Thoracic aorta (tissue), 2 donors: ENCODE measurements around the gene MIP. TPM values are rescaled to one million over a fixed set of nuclear protein-coding genes. Genes with fewer than 3 reads are reported as not detected.
"Not testable (repeated sequence)": the region's sequence is repeated elsewhere in the genome, so short reads cannot be mapped to it uniquely, and the experiment has no call there.

Source experiments
- ATAC-seq: fragments of 150-250 bp; one replicate; pipeline ENCODE4 v1.8.0; 2017; ENCODE audit warnings: low read depth; ENCODE audit not compliant: insufficient number of reproducible peaks, low FRiP score
- DNase-seq: peaks from one replicate; pipeline ENCODE4 v3.0.0-alpha.2; 2020; ENCODE audit warnings: low spot score
- H3K27ac ChIP-seq, 2 donors: fragments of 200-600 bp; sonication (generic); 1 replicate in 1 of 2; 2 replicates in 1 of 2; pipeline ENCODE4 v1.5.1; 2016; ENCODE audit warnings: mild to moderate bottlenecking in 2 of 2, moderate library complexity in 2 of 2
- H3K27me3 ChIP-seq: fragments of 200-600 bp; sonication (generic); replicated peaks from 2 replicates; pipeline ENCODE4 v1.6.0; 2016; ENCODE audit warnings: mild to moderate bottlenecking; ENCODE audit not compliant: insufficient read depth
- H3K36me3 ChIP-seq: fragments of 200-600 bp; sonication (generic); one replicate; pipeline ENCODE4 v1.5.1; 2016
- H3K4me1 ChIP-seq, 2 donors: fragments of 200-600 bp; sonication (generic); 1 replicate in 1 of 2; 2 replicates in 1 of 2; pipeline versions ENCODE4 v1.5.1 to v1.6.0; 2016; ENCODE audit warnings: low read depth in 2 of 2, mild to moderate bottlenecking in 1 of 2; ENCODE audit not compliant: control insufficient read depth in 1 of 2
- H3K4me3 ChIP-seq: fragments of 200-600 bp; sonication (generic); 2 replicates; pipeline ENCODE4 v1.5.1; 2016; ENCODE audit warnings: mild to moderate bottlenecking
- H3K9me3 ChIP-seq: fragments of 200-600 bp; sonication (generic); 2 replicates; pipeline ENCODE4 v1.5.1; 2016
- CTCF ChIP-seq: fragments of 200-600 bp; sonication (generic); IDR thresholded peaks from one replicate; pipeline ENCODE4 v1.5.1; 2019; ENCODE audit warnings: antibody characterized with exemption
- total RNA-seq, 2 donors: library from RNA; depleted of rRNA; stranded (reverse); fragments of >200 nt; gene quantifications; one replicate each; pipeline versions ENCODE4 v1.1.0 to v1.2.3, GENCODE V29; 2016

MIP gene
- total RNA-seq, 2 donors from 2014 or later, result not detected

- H3K9me3 ChIP-seq, result no peaks in the 10 kb centered on the region
- TF ChIP-seq CTCF, result no peak
- ATAC-seq, result no peak
- no peaks in the 10 kb centered on the region for H3K27me3 ChIP-seq
- no peaks in the 10 kb centered on the region for H3K4me1 ChIP-seq
- DNase-seq, result no peak
- H3K4me3 ChIP-seq, result no peak overlapping the region
- H3K36me3 ChIP-seq, result no peaks in the 10 kb centered on the region
- no peak overlapping the region for H3K27ac ChIP-seq
These were observed 3.4 kb upstream of the MIP start for GRCh38 chr12:56457817-56458216.

- H3K4me1 ChIP-seq, result peaks cover 4 to 8% of the 10 kb centered on the region in 2 donors
- H3K9me3 ChIP-seq, result no peaks in the 10 kb centered on the region
- DNase-seq (no peak), ATAC-seq (no peak)
- no peak overlapping the region for H3K4me3 ChIP-seq
- no peak overlapping the region for H3K27ac ChIP-seq
- TF ChIP-seq CTCF, result no peak
- no peaks in the 10 kb centered on the region for H3K36me3 ChIP-seq
- no peaks in the 10 kb centered on the region for H3K27me3 ChIP-seq
These were observed 3.3 kb downstream of the MIP start for GRCh38 chr12:56451147-56451546.

GRCh38 chr12:56450241-56450640 lies 4.2 kb downstream of the MIP start:
- Histone ChIP-seq H3K36me3 (no peaks in the 10 kb centered on the region), H3K4me3 (no peak overlapping the region), H3K9me3 (no peaks in the 10 kb centered on the region), H3K27me3 (no peaks in the 10 kb centered on the region), H3K4me1 (peaks cover 4 to 8% of the 10 kb centered on the region in 2 donors), H3K27ac (peak overlapping the region in 1 of 2 donors; percentile 82)
- TF ChIP-seq CTCF, result no peak
- no peak for DNase-seq
- no peak for ATAC-seq

- no peaks in the 10 kb centered on the region for H3K27me3 ChIP-seq
- peak overlapping the region; percentile 72 to 82 for H3K27ac ChIP-seq
- DNase-seq (no peak), ATAC-seq (no peak)
- no peaks in the 10 kb centered on the region for H3K9me3 ChIP-seq
- peaks cover 4 to 8% of the 10 kb centered on the region in 2 donors for H3K4me1 ChIP-seq
- TF ChIP-seq CTCF, result no peak
- H3K36me3 ChIP-seq, result no peaks in the 10 kb centered on the region
- peak overlapping the region; percentile 93 for H3K4me3 ChIP-seq
These were observed 4.9 kb downstream of the MIP start for GRCh38 chr12:56449622-56449984.

GRCh38 chr12:56448860-56449621 lies 5.4 kb downstream of the MIP start, which contains the start of gene TIMELESS:
TIMELESS (minus strand) TSS chr12:56449426; CDS start chr12:56434170, 15,256 bp downstream.
- no peak for TF ChIP-seq CTCF
- DNase-seq (peak; percentile 57), ATAC-seq (peak; percentile 93)
- Histone ChIP-seq H3K9me3 (no peaks in the 10 kb centered on the region), H3K4me1 (peaks cover 4 to 8% of the 10 kb centered on the region in 2 donors), H3K27ac (peak within 1 kb of the TSS; percentile 72 to 82), H3K27me3 (no peaks in the 10 kb centered on the region), H3K4me3 (peak within 1 kb of the TSS; percentile 93), H3K36me3 (no peaks in the 10 kb centered on the region)

GRCh38 chr12:56443208-56443607 lies 11.2 kb downstream of the MIP start:
- H3K4me3 ChIP-seq, ATAC-seq, H3K9me3 ChIP-seq, H3K4me1 ChIP-seq, H3K27me3 ChIP-seq, H3K36me3 ChIP-seq, DNase-seq, H3K27ac ChIP-seq: not testable (repeated sequence)
